Lower leg skin (tissue), 3 donors: ENCODE data around the gene LTC4S.

Experiments used
- POLR2A ChIP-seq, 2 donors: fragments of 450-650 bp; IDR thresholded peaks; one replicate each; pipeline ENCODE4 v1.6.1; 2016 to 2017; ENCODE audit warnings: antibody characterized with exemption in 2 of 2, mild to moderate bottlenecking in 1 of 2, moderate library complexity in 1 of 2
- TF ChIP-seq, protein P1 (sequence below), 3 donors: fragments of 450-650 bp; IDR thresholded peaks; one replicate each; pipeline ENCODE4 v1.5.1; 2016; ENCODE audit warnings: antibody characterized with exemption in 3 of 3, mild to moderate bottlenecking in 3 of 3, moderate library complexity in 2 of 3

DNA sequence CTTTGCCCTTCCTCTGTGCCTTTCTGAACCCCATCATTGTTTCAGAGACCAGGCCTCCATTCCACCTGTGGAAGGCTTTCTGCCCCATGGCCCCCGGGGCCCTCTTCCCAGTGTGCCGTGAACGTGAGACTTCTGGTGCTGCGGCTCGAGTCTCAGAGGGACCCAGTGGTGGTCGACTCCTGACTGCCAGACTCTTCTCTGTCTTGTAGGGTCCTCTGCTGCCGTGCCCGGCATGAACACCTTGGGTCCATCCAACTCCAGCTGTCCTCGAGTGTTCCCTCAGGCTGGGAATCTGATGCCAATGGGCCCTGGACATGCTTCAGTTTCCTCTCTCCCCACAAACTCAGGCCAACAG, 20.1 kb upstream of the LTC4S start:
- TF ChIP-seq, protein P1, sequence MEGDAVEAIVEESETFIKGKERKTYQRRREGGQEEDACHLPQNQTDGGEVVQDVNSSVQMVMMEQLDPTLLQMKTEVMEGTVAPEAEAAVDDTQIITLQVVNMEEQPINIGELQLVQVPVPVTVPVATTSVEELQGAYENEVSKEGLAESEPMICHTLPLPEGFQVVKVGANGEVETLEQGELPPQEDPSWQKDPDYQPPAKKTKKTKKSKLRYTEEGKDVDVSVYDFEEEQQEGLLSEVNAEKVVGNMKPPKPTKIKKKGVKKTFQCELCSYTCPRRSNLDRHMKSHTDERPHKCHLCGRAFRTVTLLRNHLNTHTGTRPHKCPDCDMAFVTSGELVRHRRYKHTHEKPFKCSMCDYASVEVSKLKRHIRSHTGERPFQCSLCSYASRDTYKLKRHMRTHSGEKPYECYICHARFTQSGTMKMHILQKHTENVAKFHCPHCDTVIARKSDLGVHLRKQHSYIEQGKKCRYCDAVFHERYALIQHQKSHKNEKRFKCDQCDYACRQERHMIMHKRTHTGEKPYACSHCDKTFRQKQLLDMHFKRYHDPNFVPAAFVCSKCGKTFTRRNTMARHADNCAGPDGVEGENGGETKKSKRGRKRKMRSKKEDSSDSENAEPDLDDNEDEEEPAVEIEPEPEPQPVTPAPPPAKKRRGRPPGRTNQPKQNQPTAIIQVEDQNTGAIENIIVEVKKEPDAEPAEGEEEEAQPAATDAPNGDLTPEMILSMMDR (IDR thresholded peaks at IDR 0.05) = no peak
- no peak for TF ChIP-seq POLR2A (IDR thresholded peaks at IDR 0.05)
